Esophagus squamous epithelium (tissue), 5 donors: ENCODE data around the gene OVCH1. TPM values are rescaled to one million over a fixed set of nuclear protein-coding genes. Genes with fewer than 3 reads are reported as not detected.

ENCODE experiments used
- DNase-seq: peaks from one replicate; lab custom pipeline; 2025; lab: John Stamatoyannopoulos, UW
- H3K27ac ChIP-seq, 4 donors: fragments of 200-600 bp; sonication (generic); one replicate each; pipeline ENCODE4 v1.5.1; 2016 to 2019; ENCODE audit warnings: mild to moderate bottlenecking in 1 of 4
- H3K27me3 ChIP-seq, 4 donors: fragments of 200-600 bp; sonication (generic); 1 replicate in 3 of 4; 2 replicates in 1 of 4; pipeline versions ENCODE4 v1.5.1 to v1.6.0; 2017 to 2021; ENCODE audit warnings: antibody characterized with exemption in 1 of 4
- H3K36me3 ChIP-seq, 3 donors: fragments of 200-600 bp; sonication (generic); one replicate each; pipeline ENCODE4 v1.5.1; 2016 to 2019
- H3K4me1 ChIP-seq, 3 donors: fragments of 200-600 bp; sonication (generic); one replicate each; pipeline ENCODE4 v1.5.1; 2017 to 2019
- H3K4me3 ChIP-seq, 4 donors: fragments of 200-600 bp; sonication (generic); 1 replicate in 3 of 4; 2 replicates in 1 of 4; pipeline ENCODE4 v1.5.1; 2016 to 2019; ENCODE audit warnings: mild to moderate bottlenecking in 2 of 4, moderate library complexity in 1 of 4
- H3K9me3 ChIP-seq, 3 donors: fragments of 200-600 bp; sonication (generic); one replicate each; pipeline ENCODE4 v1.5.1; 2016 to 2019
- POLR2A ChIP-seq, 4 donors: fragments of 450-650 bp; IDR thresholded peaks; one replicate each; pipeline ENCODE4 v1.6.1; 2017; ENCODE audit warnings: antibody characterized with exemption in 4 of 4, mild to moderate bottlenecking in 4 of 4, moderate library complexity in 3 of 4
- WGBS, 2 donors: methylation state at CpG; one replicate each; pipeline ENCODE4 v1.1.5; 2018; 5-methylcytosine and 5-hydroxymethylcytosine counted together
- intact Hi-C: fragments of 100-400 bp; cut with DNase I; formaldehyde crosslinking; loops from one replicate; pipeline ENCODE4 v1.15.0; 2022
- total RNA-seq, 4 donors: library from RNA; depleted of rRNA; stranded (reverse); fragments of >200 nt; gene quantifications; one replicate each; pipeline ENCODE4 v1.1.0, GENCODE V29; 2016
- TF ChIP-seq, protein P1 (sequence below), 6 experiments: fragments of 450-650 bp in 4 of 6; fragments of 200-600 bp in 2 of 6; sonication (generic) in 2 of 6; IDR thresholded peaks; one replicate each; pipeline ENCODE4 v1.5.1; 2016 to 2019; ENCODE audit warnings: antibody characterized with exemption in 6 of 6, mild to moderate bottlenecking in 4 of 6, moderate library complexity in 4 of 6
- donor health status: DM: yes; HTN: yes; CAD: no.

OVCH1 gene
- total RNA-seq, 4 donors from 2014 or later, result 0.38 TPM; not detected in 3

DNA sequence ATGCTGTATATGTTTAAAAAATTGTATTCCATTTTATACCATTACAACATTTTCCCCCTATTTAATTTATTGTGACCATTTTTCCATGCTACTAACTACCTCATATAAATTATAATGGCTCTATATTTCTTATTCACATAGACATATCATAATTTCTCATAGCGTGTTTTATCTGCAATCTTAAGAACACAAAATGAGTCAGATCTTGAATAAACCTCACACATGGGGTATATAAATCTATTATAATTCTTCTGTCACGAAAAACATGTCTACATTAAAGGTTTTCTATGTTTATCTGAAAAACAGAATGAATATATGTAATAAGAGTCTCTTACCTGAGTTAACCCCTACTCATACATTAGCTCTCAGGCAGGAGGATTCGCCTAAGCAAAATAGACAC is 66.0 kb downstream of the OVCH1 start:
- Histone ChIP-seq H3K4me3 (no peak overlapping the region), H3K36me3 (no peaks in the 10 kb centered on the region), H3K27ac (no peak overlapping the region), H3K9me3 (no peaks in the 10 kb centered on the region), H3K4me1 (peaks cover 0 to 4% (median 0%) of the 10 kb centered on the region in 3 donors), H3K27me3 (no peaks in the 10 kb centered on the region)
- TF ChIP-seq, protein P1, sequence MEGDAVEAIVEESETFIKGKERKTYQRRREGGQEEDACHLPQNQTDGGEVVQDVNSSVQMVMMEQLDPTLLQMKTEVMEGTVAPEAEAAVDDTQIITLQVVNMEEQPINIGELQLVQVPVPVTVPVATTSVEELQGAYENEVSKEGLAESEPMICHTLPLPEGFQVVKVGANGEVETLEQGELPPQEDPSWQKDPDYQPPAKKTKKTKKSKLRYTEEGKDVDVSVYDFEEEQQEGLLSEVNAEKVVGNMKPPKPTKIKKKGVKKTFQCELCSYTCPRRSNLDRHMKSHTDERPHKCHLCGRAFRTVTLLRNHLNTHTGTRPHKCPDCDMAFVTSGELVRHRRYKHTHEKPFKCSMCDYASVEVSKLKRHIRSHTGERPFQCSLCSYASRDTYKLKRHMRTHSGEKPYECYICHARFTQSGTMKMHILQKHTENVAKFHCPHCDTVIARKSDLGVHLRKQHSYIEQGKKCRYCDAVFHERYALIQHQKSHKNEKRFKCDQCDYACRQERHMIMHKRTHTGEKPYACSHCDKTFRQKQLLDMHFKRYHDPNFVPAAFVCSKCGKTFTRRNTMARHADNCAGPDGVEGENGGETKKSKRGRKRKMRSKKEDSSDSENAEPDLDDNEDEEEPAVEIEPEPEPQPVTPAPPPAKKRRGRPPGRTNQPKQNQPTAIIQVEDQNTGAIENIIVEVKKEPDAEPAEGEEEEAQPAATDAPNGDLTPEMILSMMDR (IDR thresholded peaks at IDR 0.05), result no peak
- TF ChIP-seq POLR2A (IDR thresholded peaks at IDR 0.05), result no peak
- intact Hi-C loops, result no loop called here
- WGBS, 2 donors, result 60 to 85% methylated on average over 3 of the region's 3 CpGs
- DNase-seq, result no peak

- 83 to 92% methylated on average over 2 of the region's 2 CpGs for WGBS, 2 donors
- TF ChIP-seq, protein P1 (IDR thresholded peaks at IDR 0.05), result no peak
- no peak for TF ChIP-seq POLR2A (IDR thresholded peaks at IDR 0.05)
- Histone ChIP-seq H3K36me3 (no peaks in the 10 kb centered on the region), H3K27ac (peak overlapping the region in 1 of 4 donors; percentile 7), H3K27me3 (no peaks in the 10 kb centered on the region), H3K4me3 (no peak overlapping the region), H3K9me3 (no peaks in the 10 kb centered on the region), H3K4me1 (peaks cover 0 to 4% (median 0%) of the 10 kb centered on the region in 3 donors)
- intact Hi-C loops, result no loop called here
- no peak for DNase-seq
These were observed 66.8 kb downstream of the OVCH1 start for GRCh38 chr12:29430716-29431044.

- no peaks in the 10 kb centered on the region for H3K9me3 ChIP-seq
- H3K4me3 ChIP-seq, result no peak overlapping the region
- no peak for DNase-seq
- intact Hi-C loops, result no loop called here
- no peaks in the 10 kb centered on the region for H3K27me3 ChIP-seq
- TF ChIP-seq, protein P1 (IDR thresholded peaks at IDR 0.05), result no peak
- no peak for TF ChIP-seq POLR2A (IDR thresholded peaks at IDR 0.05)
- H3K4me1 ChIP-seq, result peaks cover 0 to 4% (median 0%) of the 10 kb centered on the region in 3 donors
- 61 to 76% methylated on average over 3 of the region's 3 CpGs for WGBS, 2 donors
- no peaks in the 10 kb centered on the region for H3K36me3 ChIP-seq
- H3K27ac ChIP-seq, result peak overlapping the region in 1 of 4 donors; percentile 7
These were observed 67.3 kb downstream of the OVCH1 start for GRCh38 chr12:29429999-29430715.

DNA sequence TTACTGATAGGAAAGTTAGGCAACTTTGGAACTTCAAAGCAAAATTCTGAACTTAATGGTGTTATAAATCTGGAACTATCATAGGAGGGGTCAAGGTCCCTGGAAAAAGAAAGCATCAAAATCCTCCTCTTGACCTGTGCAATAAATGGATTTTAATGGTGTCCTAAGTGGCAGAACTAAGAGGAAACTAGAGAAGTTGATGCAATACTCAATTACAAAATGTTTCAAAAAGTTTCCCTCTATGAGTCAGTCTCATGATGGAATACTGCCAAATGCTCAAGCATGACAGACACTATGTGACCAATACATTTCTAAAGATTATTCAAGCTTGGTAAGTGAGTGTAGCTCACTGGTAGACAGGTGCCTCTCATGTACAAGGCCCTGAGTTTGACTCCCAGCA is 68.9 kb downstream of the OVCH1 start:
- TF ChIP-seq POLR2A (IDR thresholded peaks at IDR 0.05), result no peak
- TF ChIP-seq, protein P1 (IDR thresholded peaks at IDR 0.05), result no peak
- Histone ChIP-seq H3K36me3 (no peaks in the 10 kb centered on the region), H3K27ac (no peak overlapping the region), H3K4me1 (peaks cover 0 to 4% (median 0%) of the 10 kb centered on the region in 3 donors), H3K9me3 (no peaks in the 10 kb centered on the region), H3K4me3 (no peak overlapping the region), H3K27me3 (no peaks in the 10 kb centered on the region)
- no peak for DNase-seq
- intact Hi-C loops, result no loop called here

DNA sequence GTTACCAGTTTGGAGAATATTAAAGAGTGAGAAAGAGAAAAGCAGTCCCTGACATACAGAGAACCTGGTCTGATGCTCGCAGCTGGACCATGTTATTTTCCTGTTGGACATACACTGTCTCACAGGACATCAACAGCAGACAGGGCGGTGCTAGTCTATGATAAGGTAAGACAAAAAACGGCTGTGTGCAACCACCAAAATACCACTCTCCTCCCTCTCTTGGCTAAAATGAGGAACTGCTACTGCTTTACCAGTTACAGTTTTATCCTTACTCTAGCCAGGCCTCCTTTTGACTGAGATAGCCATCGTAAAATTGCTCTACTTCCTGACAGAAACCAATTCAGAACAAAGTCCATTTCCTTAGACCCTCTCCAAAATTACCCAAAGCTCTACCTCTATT is 69.5 kb downstream of the OVCH1 start:
- no peak for DNase-seq
- 64 to 72% methylated on average over 4 of the region's 4 CpGs for WGBS, 2 donors
- H3K36me3 ChIP-seq, result no peaks in the 10 kb centered on the region
- no peak for TF ChIP-seq POLR2A (IDR thresholded peaks at IDR 0.05)
- TF ChIP-seq, protein P1 (IDR thresholded peaks at IDR 0.05), result no peak
- no peaks in the 10 kb centered on the region for H3K9me3 ChIP-seq
- no peak overlapping the region for H3K27ac ChIP-seq
- intact Hi-C loops, result no loop called here
- peaks cover 0 to 4% (median 0%) of the 10 kb centered on the region in 3 donors for H3K4me1 ChIP-seq
- H3K27me3 ChIP-seq, result no peaks in the 10 kb centered on the region
- H3K4me3 ChIP-seq, result no peak overlapping the region
